GM18519 (cell line): ENCODE results near the gene EXOC4.

Experiments used
- ATAC-seq: cut with Tn5 transposase; IDR thresholded peaks from one replicate; pipeline ENCODE4 v1.9.1; 2021; ENCODE audit warnings: mild to moderate bottlenecking, moderate library complexity; ENCODE audit not compliant: unreplicated experiment, low FRiP score

Gene EXOC4

DNA sequence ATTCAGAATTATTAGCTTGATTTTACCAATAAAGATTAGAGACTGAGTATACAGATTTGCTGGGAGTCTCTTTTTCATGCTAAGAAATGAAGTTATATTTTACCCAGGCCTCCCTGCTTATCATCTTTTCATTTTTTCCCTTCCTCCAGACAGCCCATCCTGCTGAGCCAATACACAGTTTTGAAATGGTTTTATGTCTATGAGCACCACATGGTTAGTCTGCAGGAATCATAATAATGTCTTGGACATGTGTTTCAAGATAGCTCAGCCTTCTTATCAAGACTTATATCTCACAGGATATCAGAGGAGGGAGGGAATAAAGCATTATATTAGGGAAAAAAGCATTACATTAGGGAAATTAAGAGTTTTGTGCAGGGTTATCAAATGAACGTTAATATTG, 157.1 kb downstream of the EXOC4 start:
- no peak for ATAC-seq

GRCh38 chr7:133411395-133411794, 158.5 kb downstream of the EXOC4 start:
- ATAC-seq = no peak

DNA sequence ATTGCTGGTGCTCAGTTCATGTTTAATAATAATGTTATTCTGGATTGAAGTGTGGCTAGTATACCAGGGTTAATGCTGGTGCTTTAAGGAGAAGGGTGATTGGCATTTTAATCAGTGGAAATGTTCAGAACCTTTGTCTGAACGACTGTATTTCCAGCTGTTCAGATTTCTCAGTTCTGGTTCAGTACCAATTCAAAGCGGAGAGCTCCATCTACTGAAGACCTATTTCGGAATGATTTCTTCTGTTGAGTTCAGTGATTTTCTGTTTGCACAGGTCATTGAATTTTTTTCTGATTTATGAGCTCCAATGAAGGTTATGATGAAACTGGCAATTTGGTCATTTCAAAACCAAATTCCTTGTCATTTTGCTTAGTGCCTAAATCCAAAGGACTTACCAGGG, 160.1 kb downstream of the EXOC4 start:
- ATAC-seq = no peak

DNA sequence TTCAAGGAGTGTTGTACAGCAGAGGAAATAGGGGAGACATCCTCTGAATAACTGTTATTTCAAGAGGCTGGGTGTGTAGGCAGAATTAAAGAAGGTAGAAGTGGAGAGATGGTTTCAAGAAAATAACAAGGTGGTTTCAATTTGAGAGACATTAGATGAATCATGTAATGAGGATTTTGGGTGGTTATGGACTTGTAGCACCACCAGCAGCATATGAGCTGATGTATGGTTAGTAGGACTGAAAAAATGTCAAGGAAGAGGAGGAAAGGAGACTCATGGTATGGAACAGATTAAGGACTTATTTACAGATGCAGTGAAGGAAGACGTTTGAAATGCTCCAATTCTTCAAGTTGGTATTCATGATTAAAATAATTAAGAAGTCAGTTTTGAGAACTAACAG, 166.2 kb downstream of the EXOC4 start:
- ATAC-seq = no peak

- no peak for ATAC-seq
Observed at GRCh38 chr7:133423618-133424017, 170.7 kb downstream of the EXOC4 start.

GRCh38 chr7:133428326-133428725, 175.4 kb downstream of the EXOC4 start:
- no peak for ATAC-seq

GRCh38 chr7:133428876-133429275, 176.0 kb downstream of the EXOC4 start:
- ATAC-seq = no peak

- no peak for ATAC-seq
Observed at GRCh38 chr7:133429371-133429770, 176.5 kb downstream of the EXOC4 start.

GRCh38 chr7:133431134-133431724, 178.4 kb downstream of the EXOC4 start:
- no peak for ATAC-seq

- ATAC-seq = no peak
Observed at GRCh38 chr7:133433165-133433812, 180.4 kb downstream of the EXOC4 start.

DNA sequence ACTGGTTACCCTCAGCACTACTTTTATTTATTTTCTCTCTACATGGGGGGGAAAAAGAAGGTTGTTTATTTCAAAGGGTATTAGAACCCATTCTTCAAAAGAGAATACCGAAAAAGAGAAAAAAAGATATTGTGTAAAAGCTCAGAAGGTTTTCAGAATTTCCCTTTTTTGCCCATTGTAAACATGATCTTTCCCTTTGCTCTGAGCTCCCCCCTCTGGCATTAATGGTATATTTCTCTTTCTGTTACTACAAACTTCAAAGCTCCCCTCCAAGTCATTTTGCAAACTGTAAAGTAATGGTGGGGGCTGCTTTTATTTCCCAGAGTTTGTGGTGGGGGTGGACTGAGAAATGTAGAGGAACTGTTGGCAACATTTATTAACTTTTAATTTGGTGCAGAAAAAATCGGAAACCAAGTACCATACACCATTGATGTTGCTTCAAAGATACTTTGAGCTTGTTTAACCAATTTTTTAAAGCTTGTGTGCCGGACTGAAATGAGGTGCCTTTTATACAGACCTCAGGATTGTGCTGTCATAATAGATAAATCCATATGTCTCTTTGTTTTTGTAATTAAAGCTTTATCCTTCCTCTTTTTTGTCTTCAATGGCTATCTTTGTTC, 181.5 kb downstream of the EXOC4 start:
- ATAC-seq = no peak

GRCh38 chr7:133436014-133436428, 183.1 kb downstream of the EXOC4 start:
- no peak for ATAC-seq

DNA sequence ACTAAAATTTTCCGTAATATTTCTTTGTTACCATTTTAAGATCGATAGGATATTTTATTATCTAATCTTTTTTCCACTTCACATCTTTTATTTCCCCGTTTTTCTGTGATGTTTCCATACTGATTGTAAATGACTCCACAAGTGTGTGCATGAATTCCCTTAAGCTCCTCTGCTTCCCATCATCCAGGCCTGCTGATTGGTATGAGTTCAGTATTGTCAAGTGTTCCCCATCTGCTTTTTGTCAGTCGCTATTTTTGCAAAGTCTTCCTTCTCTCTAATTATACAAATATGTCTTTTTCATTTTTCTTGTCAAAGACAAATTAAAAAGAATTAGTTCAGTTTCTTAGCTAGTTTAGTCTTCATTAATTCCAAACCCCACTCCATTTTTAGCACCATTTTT, 184.7 kb downstream of the EXOC4 start:
- ATAC-seq = no peak

GRCh38 chr7:133442818-133443217, 189.9 kb downstream of the EXOC4 start:
- no peak for ATAC-seq

GRCh38 chr7:133445617-133446016, 192.7 kb downstream of the EXOC4 start:
- ATAC-seq = no peak

GRCh38 chr7:133448012-133448411, 195.1 kb downstream of the EXOC4 start:
- no peak for ATAC-seq

- ATAC-seq = no peak
Observed at GRCh38 chr7:133452577-133452976, 199.7 kb downstream of the EXOC4 start.

DNA sequence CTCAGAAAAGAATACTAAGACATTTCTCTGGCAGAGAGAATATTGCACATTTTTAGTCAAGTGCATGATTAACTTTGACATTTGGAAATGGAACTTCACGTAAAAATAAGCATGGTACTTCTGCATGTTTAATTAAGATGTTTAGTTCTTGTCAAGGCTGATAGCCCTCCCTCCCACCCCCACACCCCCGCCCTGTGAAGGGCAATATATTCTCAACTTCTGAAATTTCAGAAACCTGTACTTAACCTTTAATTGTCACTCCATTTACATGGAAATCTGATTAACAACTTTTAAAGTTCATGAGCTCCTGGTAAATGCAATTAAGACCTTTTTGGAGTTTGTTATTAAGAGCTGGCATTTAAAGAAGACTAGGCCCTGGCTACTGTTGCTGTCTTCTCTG, 205.8 kb downstream of the EXOC4 start:
- ATAC-seq = no peak

DNA sequence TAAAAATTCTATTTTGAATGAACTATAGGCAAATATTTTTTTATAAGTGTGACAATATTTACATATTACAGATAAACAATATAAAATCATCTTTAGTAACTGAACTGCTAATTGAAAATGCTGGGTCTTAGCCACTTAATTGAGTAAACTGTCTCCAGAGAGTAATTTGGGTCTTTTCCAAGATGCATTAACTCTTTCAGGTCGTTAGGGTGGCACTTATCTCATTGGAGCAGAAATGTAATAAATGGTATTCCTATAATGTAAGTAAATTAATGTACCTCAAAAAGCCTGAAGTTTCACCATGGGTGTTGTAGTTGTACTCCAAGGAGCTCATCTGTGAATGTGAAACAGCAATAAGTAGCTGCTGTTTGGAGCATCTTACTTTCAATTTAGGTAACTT, 208.5 kb downstream of the EXOC4 start:
- no peak for ATAC-seq

DNA sequence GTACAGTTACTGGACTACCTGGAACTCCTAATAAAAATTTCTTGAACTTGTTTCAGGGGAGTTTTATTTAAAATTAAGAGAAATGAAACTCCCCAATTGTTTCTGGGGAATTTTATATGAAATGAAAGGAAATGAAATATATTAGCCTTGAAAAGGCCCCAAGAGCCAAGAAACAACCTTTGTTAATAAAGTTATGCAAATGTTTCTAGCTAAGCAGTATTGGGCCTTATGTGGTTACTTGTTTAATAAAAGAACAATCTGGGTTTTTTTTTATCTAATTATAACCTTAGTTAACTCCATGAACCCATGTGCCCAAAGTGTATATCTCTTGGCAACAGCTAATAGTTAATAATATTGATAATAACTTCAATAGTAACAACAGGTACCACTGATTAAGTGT, 222.8 kb downstream of the EXOC4 start:
- no peak for ATAC-seq

DNA sequence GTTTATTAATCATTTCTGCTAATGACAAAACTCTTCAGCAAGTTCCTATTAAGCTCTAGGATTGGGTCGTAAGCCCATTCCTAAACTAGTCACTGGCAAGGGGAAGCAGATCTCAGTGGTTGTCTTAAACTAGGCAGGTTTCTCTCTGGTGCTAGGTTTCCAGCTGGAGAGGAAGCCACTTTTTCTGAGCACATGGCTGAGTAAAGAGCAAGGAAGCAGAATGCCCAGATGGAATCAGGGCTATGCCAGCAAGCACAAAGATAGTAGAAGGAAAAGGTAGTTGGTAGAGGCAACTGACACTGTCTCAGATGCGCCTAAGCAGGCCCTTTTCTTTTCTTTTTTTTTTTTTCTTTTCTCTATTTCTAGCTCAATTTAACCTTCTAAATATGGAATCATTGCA, 224.9 kb downstream of the EXOC4 start:
- no peak for ATAC-seq

DNA sequence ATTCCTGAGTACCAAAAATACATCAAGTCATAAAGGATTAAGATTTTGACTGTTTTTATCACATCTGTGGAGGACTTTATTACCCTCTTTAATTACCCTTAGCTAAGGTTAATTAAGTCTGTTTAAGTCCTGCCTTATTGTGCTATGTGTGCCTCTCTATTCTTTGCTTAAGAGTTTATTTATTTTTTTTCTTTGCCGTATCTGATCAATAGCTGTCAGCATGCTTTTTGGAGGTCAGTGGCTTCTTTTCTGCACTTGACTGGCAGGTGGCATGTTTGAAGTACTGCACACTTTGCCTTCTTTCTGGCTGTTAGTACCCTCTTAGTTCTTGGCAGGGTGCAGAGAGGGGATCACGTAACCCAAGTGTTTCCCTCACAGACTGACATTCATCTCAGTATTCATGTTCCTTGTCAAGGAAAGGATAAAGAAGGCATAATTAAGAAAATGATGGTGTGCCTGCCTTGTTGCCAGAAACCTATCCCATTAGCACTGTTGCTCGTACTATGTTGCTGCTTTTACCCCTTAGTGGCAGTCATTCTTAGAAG, 225.8 kb downstream of the EXOC4 start:
- no peak for ATAC-seq
